Upper lobe of left lung (tissue), 6 donors: ENCODE data around the gene ELOVL6. TPM values are rescaled to one million over a fixed set of nuclear protein-coding genes. Genes with fewer than 3 reads are reported as not detected.

Source experiments
- ATAC-seq, 2 donors: fragments of 200-7000 bp; cut with Tn5 transposase; one replicate each; pipeline ENCODE4 v1.9.1; 2022; ENCODE audit warnings: mild to moderate bottlenecking in 2 of 2, moderate library complexity in 2 of 2; ENCODE audit not compliant: low FRiP score in 2 of 2
- DNase-seq, 2 donors: peaks; one replicate each; pipeline ENCODE4 v3.0.0-alpha.2; 2019 to 2020
- H3K27ac ChIP-seq, 4 donors: fragments of 200-600 bp; sonication (generic); one replicate each; pipeline ENCODE4 v1.5.1; 2016 to 2019
- H3K27me3 ChIP-seq, 4 donors: fragments of 200-600 bp; sonication (generic); one replicate each; pipeline ENCODE4 v1.5.1; 2017 to 2019
- H3K36me3 ChIP-seq, 4 donors: fragments of 200-600 bp; sonication (generic); one replicate each; pipeline ENCODE4 v1.5.1; 2016 to 2019
- H3K4me1 ChIP-seq, 4 donors: fragments of 200-600 bp; sonication (generic); one replicate each; pipeline ENCODE4 v1.5.1; 2018 to 2019
- H3K4me3 ChIP-seq, 4 donors: fragments of 200-600 bp; sonication (generic); one replicate each; pipeline ENCODE4 v1.5.1; 2017 to 2019; ENCODE audit warnings: mild to moderate bottlenecking in 2 of 4, moderate library complexity in 1 of 4
- H3K9me3 ChIP-seq, 4 donors: fragments of 200-600 bp; sonication (generic); one replicate each; pipeline ENCODE4 v1.5.1; 2018 to 2019
- EP300 ChIP-seq, 4 donors: sonication (generic); formaldehyde crosslinking; IDR thresholded peaks; one replicate each; pipeline ENCODE4 v1.5.1; 2017; ENCODE audit warnings: antibody characterized with exemption in 4 of 4, control low read depth in 2 of 4
- POLR2A ChIP-seq, 4 donors: fragments of 450-650 bp; IDR thresholded peaks; one replicate each; pipeline ENCODE4 v1.5.1; 2016 to 2017; ENCODE audit warnings: antibody characterized with exemption in 4 of 4, mild to moderate bottlenecking in 2 of 4
- POLR2AphosphoS5 ChIP-seq, 2 donors: sonication (generic); formaldehyde crosslinking; IDR thresholded peaks; one replicate each; pipeline ENCODE4 v1.5.1; 2017; ENCODE audit warnings: antibody characterized with exemption in 2 of 2
- WGBS, 2 donors: methylation state at CpG; one replicate each; pipeline ENCODE4 v1.1.5; 2017 to 2018; 5-methylcytosine and 5-hydroxymethylcytosine counted together
- total RNA-seq, 6 donors: library from RNA; depleted of rRNA in 4 of 6; stranded (reverse); fragments of >200 nt in 4 of 6; gene quantifications; one replicate each; pipeline versions ENCODE4 v1.1.0 to v1.2.1, GENCODE V29; 2016 to 2021
- TF ChIP-seq, protein P1 (sequence below), 6 experiments: fragments of 450-650 bp in 4 of 6; fragments of 200-600 bp in 2 of 6; sonication (generic) in 2 of 6; IDR thresholded peaks; one replicate each; pipeline ENCODE4 v1.5.1; 2016 to 2019; ENCODE audit warnings: antibody characterized with exemption in 6 of 6
- donor health status: DM: no; HTN: no; CAD: no; lungs with moderate emphysema.
- donor health status: DM: no; HTN: yes; CAD: no; lungs with severe emphysema.

Gene ELOVL6
- total RNA-seq, 6 donors from 2014 or later: 2.1 to 10.2 (median 4.3) TPM

DNA sequence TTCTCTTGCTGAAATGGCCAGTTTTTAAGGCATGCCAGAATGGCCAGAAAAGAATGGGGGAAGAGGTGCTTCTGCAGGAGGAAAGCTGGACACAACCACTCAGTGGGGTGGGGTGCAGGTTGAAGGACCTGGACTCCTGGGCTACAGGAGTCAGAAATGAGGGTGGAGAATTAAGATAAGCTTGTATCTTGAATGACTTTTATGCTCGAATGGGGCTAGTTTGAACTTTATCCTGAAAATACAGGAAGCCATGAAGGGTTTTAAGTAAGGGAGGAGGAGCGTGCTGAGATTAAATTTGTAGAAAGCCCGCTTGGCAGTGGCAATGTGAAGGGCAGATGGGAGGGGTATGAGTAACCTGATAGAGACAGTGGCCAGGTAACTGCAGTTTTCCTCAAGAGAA is 66.5 kb downstream of the ELOVL6 start:
- no peak overlapping the region for H3K27ac ChIP-seq
- no peak for DNase-seq
- peaks cover 0 to 4% (median 0%) of the 10 kb centered on the region in 4 donors for H3K4me1 ChIP-seq
- 75 to 88% methylated on average over 3 of the region's 3 CpGs for WGBS, 2 donors
- no peaks in the 10 kb centered on the region for H3K36me3 ChIP-seq
- no peaks in the 10 kb centered on the region for H3K9me3 ChIP-seq
- no peaks in the 10 kb centered on the region for H3K27me3 ChIP-seq
- TF ChIP-seq, protein P1, sequence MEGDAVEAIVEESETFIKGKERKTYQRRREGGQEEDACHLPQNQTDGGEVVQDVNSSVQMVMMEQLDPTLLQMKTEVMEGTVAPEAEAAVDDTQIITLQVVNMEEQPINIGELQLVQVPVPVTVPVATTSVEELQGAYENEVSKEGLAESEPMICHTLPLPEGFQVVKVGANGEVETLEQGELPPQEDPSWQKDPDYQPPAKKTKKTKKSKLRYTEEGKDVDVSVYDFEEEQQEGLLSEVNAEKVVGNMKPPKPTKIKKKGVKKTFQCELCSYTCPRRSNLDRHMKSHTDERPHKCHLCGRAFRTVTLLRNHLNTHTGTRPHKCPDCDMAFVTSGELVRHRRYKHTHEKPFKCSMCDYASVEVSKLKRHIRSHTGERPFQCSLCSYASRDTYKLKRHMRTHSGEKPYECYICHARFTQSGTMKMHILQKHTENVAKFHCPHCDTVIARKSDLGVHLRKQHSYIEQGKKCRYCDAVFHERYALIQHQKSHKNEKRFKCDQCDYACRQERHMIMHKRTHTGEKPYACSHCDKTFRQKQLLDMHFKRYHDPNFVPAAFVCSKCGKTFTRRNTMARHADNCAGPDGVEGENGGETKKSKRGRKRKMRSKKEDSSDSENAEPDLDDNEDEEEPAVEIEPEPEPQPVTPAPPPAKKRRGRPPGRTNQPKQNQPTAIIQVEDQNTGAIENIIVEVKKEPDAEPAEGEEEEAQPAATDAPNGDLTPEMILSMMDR (IDR thresholded peaks at IDR 0.05): no peak
- TF ChIP-seq POLR2AphosphoS5 (IDR thresholded peaks at IDR 0.05) (no peak), EP300 (IDR thresholded peaks at IDR 0.05) (no peak), POLR2A (IDR thresholded peaks at IDR 0.05) (no peak)
- no peak overlapping the region for H3K4me3 ChIP-seq
- no peak for ATAC-seq

DNA sequence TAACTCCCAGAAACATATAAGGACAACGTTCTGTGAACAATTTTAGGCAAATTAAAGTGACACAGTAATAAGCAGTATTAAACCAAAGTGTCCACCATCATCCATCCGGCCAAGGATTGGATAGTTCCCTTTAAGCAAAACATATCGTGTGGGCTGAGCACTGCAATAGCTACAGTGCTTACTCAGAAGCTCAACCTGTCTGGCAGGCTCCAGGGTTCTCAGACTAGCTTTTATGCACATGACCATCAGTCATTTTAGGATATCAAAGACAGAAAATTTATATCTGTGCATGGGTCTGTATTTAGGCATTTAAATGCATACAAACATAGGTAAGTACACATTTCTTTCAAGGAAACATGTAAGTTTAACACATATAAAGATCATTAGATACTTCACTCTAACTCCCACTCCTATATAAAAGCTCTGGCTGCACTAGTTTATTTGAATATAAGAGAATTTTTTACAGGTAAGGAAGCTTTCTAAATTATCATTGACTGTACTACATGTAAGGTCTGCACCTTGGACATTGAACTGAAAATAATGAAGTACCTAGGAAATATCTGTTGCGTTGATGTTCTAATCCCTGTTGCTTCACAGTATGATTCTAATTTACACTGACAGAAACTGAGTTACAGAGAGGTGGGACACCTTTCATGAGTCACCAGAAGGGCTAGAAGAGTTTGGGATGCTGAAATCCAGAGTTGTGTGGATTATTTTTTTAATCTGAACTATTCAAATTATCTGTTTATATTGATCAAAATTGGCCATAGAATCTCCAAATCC is 67.6 kb downstream of the ELOVL6 start:
- Histone ChIP-seq H3K36me3 (no peaks in the 10 kb centered on the region), H3K27ac (no peak overlapping the region), H3K4me3 (no peak overlapping the region), H3K9me3 (no peaks in the 10 kb centered on the region), H3K4me1 (peaks cover 0 to 4% (median 0%) of the 10 kb centered on the region in 4 donors), H3K27me3 (no peaks in the 10 kb centered on the region)
- 91 to 94% methylated on average over 4 of the region's 4 CpGs for WGBS, 2 donors
- no peak for ATAC-seq
- TF ChIP-seq POLR2A (IDR thresholded peaks at IDR 0.05): no peak
- TF ChIP-seq, protein P1 (IDR thresholded peaks at IDR 0.05): no peak
- TF ChIP-seq POLR2AphosphoS5 (IDR thresholded peaks at IDR 0.05): no peak
- TF ChIP-seq EP300 (IDR thresholded peaks at IDR 0.05): no peak
- no peak for DNase-seq

DNA sequence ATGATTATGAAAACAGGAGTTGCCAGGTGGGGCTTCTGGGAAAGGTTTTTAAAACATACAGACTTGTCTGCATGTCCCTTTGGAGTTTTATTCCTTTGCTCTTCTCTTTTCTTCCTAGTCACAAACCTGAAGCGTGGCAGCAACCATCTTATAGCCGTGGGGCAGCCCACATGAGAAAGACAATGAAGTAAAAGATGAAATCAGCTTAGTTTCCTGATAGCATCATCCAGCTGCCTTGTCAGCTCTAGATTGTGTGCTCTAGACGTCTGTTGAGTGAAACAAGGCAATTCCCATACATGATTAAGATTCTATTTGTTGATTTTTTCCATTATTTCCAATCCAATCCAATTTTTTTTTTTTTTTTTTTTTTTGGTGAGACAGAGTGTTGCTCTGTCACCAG is 68.9 kb downstream of the ELOVL6 start:
- Histone ChIP-seq H3K4me1 (peaks cover 0 to 4% (median 0%) of the 10 kb centered on the region in 4 donors), H3K4me3 (no peak overlapping the region), H3K27ac (no peak overlapping the region), H3K36me3 (no peaks in the 10 kb centered on the region), H3K27me3 (no peaks in the 10 kb centered on the region), H3K9me3 (no peaks in the 10 kb centered on the region)
- ATAC-seq (no peak), DNase-seq (no peak)
- 76 to 79% methylated on average over 3 of the region's 3 CpGs for WGBS, 2 donors
- TF ChIP-seq EP300 (IDR thresholded peaks at IDR 0.05): no peak
- TF ChIP-seq, protein P1 (IDR thresholded peaks at IDR 0.05): no peak
- TF ChIP-seq POLR2AphosphoS5 (IDR thresholded peaks at IDR 0.05): no peak
- no peak for TF ChIP-seq POLR2A (IDR thresholded peaks at IDR 0.05)

DNA sequence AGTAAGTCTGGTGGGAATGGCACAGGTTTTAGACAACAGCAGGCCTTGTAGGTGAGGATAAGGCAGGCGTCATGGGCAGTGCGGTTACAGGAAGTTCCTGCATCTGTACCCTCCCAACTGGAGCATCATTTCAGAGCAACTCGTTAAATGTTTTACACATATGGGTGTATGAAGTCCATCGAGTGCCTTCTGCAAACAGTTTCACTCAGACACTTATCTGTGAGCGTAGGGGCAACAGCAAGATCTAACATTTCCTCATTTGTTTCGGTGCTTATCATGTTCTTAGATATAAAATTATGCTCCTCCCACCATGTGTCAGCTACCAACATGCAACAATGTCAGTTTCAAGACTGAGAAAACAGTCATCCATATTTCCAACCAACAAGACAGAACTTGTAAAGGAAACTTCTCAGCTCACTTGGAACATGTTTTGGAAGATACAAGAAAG is 69.9 kb downstream of the ELOVL6 start:
- Histone ChIP-seq H3K27ac (no peak overlapping the region), H3K9me3 (no peaks in the 10 kb centered on the region), H3K36me3 (no peaks in the 10 kb centered on the region), H3K27me3 (no peaks in the 10 kb centered on the region), H3K4me1 (peaks cover 0 to 4% (median 0%) of the 10 kb centered on the region in 4 donors), H3K4me3 (no peak overlapping the region)
- DNase-seq: no peak
- TF ChIP-seq POLR2A (IDR thresholded peaks at IDR 0.05) (no peak), POLR2AphosphoS5 (IDR thresholded peaks at IDR 0.05) (no peak), EP300 (IDR thresholded peaks at IDR 0.05) (no peak)
- TF ChIP-seq, protein P1 (IDR thresholded peaks at IDR 0.05): no peak
- WGBS, 2 donors: 80 to 89% methylated on average over 6 of the region's 6 CpGs
- no peak for ATAC-seq
